Pancreas (tissue), 10 donors: ENCODE measurements around the gene CKAP4. TPM values are rescaled to one million over a fixed set of nuclear protein-coding genes. Genes with fewer than 3 reads are reported as not detected.
A peak's percentile ranks its signal among the peaks of the same experiment; 100 is the strongest.

Source experiments
- ATAC-seq, 4 donors: fragments of 200-7000 bp; cut with Tn5 transposase; one replicate each; pipeline versions ENCODE4 v1.8.0 to v1.9.1; 2020; ENCODE audit warnings: mild to moderate bottlenecking in 4 of 4, moderate library complexity in 4 of 4
- DNase-seq, 6 donors: peaks; one replicate each; pipeline ENCODE4 v3.0.0-alpha.2; 2020
- FAIRE-seq: peaks from 2 replicates; lab custom pipeline; 2012; peaks lifted over from hg19 to GRCh38; lab: Jason Lieb, UNC
- H3K27ac ChIP-seq, 4 donors: fragments of 200-600 bp; sonication (generic); 1 replicate in 3 of 4; 2 replicates in 1 of 4; pipeline versions ENCODE4 v1.5.0 to v1.8.0; 2020
- H3K27me3 ChIP-seq, 4 donors: fragments of 200-600 bp; one replicate each; pipeline ENCODE4 v1.8.0; 2021
- H3K36me3 ChIP-seq, 3 donors: fragments of 200-600 bp; sonication (generic) in 1 of 3; one replicate each; pipeline versions ENCODE4 v1.5.0 to v1.8.0; 2020 to 2021
- H3K4me1 ChIP-seq, 3 donors: fragments of 200-600 bp; one replicate each; pipeline ENCODE4 v1.8.0; 2021
- H3K4me3 ChIP-seq, 4 donors: fragments of 200-600 bp; sonication (generic) in 2 of 4; one replicate each; pipeline versions ENCODE4 v1.5.0 to v1.8.0; 2020 to 2021
- H3K9me3 ChIP-seq, 4 donors: fragments of 200-600 bp; one replicate each; pipeline ENCODE4 v1.8.0; 2021
- CTCF ChIP-seq, 4 donors: fragments of 200-600 bp; sonication (generic) in 3 of 4; IDR thresholded peaks; one replicate each; pipeline versions ENCODE4 v1.5.0 to v1.8.0; 2021; ENCODE audit warnings: antibody characterized with exemption in 4 of 4
- WGBS, 2 donors: extraction: QIAGEN DNeasy Blood & Tissue Kit; methylation state at CpG; one replicate each; pipeline ENCODE4 v1.1.7; 2013; 5-methylcytosine and 5-hydroxymethylcytosine counted together
- intact Hi-C, 3 donors: fragments of 100-400 bp; cut with DNase I; formaldehyde crosslinking; loops; one replicate each; pipeline versions ENCODE4 v1.11.1 to v1.14.2; 2022
- polyA plus RNA-seq, 2 donors: library from polyadenylated mRNA; stranded (reverse); fragments of 200-250 nt; gene quantifications; one replicate each; pipeline ENCODE4 v1.2.3, GENCODE V29; 2013
- total RNA-seq, 6 donors: library from RNA; stranded (reverse); fragmentation: NEBNext Ultra II Directional in 4 of 6; extraction: Animal tissue kit (Norgen Biotek cat#: 25700) in 4 of 6; gene quantifications; one replicate each; pipeline versions ENCODE4 v1.2.1 to v1.2.4, GENCODE V29; 2021 to 2023
- donor health status: healthy with polysubstance abuse.
- donor health status: DM: no; HTN: no; CAD: no; lungs with moderate emphysema.
- donor health status: DM: no; HTN: no; CAD: no.
- donor health status: control.
- donor health status: control.
- donor health status: Bipolar disorder and iron deficiency.
- donor health status: DM: yes; HTN: yes; CAD: no.
- donor health status: DM: no; HTN: no; CAD: no.
- donor health status: DM: no; HTN: no; CAD: no.
- donor health status: DM: yes; HTN: yes; CAD: no.

CKAP4 gene
- total and polyA plus RNA-seq, 8 donors = 5.6 to 45.3 (median 24.6) TPM

GRCh38 chr12:106291342-106291741 is 43.5 kb upstream of the CKAP4 start:
- FAIRE-seq (no peak), DNase-seq (no peak)

GRCh38 chr12:106290666-106291065 is 42.8 kb upstream of the CKAP4 start:
- Histone ChIP-seq H3K27ac (no peak overlapping the region), H3K36me3 (no peaks in the 10 kb centered on the region), H3K9me3 (no peaks in the 10 kb centered on the region), H3K27me3 (no peaks in the 10 kb centered on the region), H3K4me3 (no peak overlapping the region), H3K4me1 (no peaks in the 10 kb centered on the region)
- DNase-seq (no peak), ATAC-seq (no peak), FAIRE-seq (no peak)
- 51 to 57% methylated on average over 2 of the region's 2 CpGs for WGBS, 2 donors
- TF ChIP-seq CTCF (IDR thresholded peaks at IDR 0.05) = no peak
- intact Hi-C loops = no loop called here

More at GRCh38 chr12:106291342-106291741, 43.5 kb upstream of the CKAP4 start:
- Histone ChIP-seq H3K4me1 (no peaks in the 10 kb centered on the region), H3K9me3 (no peaks in the 10 kb centered on the region), H3K36me3 (no peaks in the 10 kb centered on the region), H3K27ac (no peak overlapping the region), H3K4me3 (no peak overlapping the region), H3K27me3 (no peaks in the 10 kb centered on the region)
- ATAC-seq = peak in 3 of 4 donors; percentile 33 to 78 (median 78)
- TF ChIP-seq CTCF (IDR thresholded peaks at IDR 0.05) = no peak
- intact Hi-C loops = no loop called here
- 62 to 63% methylated on average over 5 of the region's 5 CpGs for WGBS, 2 donors

GRCh38 chr12:106289196-106289681 is 41.4 kb upstream of the CKAP4 start:
- ATAC-seq (no peak), FAIRE-seq (no peak), DNase-seq (no peak)
- Histone ChIP-seq H3K4me1 (no peaks in the 10 kb centered on the region), H3K27me3 (no peaks in the 10 kb centered on the region), H3K9me3 (no peaks in the 10 kb centered on the region), H3K27ac (peak overlapping the region in 2 of 4 donors; percentile 26 to 52), H3K36me3 (no peaks in the 10 kb centered on the region), H3K4me3 (no peak overlapping the region)
- no peak for TF ChIP-seq CTCF (IDR thresholded peaks at IDR 0.05)
- WGBS, 2 donors = 0 to 44% methylated on average over 1 of the region's 1 CpG
- intact Hi-C loops = no loop called here

- H3K4me3 ChIP-seq = no peak overlapping the region
- no peaks in the 10 kb centered on the region for H3K27me3 ChIP-seq
- ATAC-seq = peak in 3 of 4 donors; percentile 56 to 82 (median 82)
- no peaks in the 10 kb centered on the region for H3K4me1 ChIP-seq
- H3K9me3 ChIP-seq = no peaks in the 10 kb centered on the region
- intact Hi-C loops = no loop called here
- no peak for FAIRE-seq
- no peaks in the 10 kb centered on the region for H3K36me3 ChIP-seq
- H3K27ac ChIP-seq = peak overlapping the region in 2 of 4 donors; percentile 26 to 52
- 58 to 74% methylated on average over 9 of the region's 9 CpGs for WGBS, 2 donors
- DNase-seq = no peak
- no peak for TF ChIP-seq CTCF (IDR thresholded peaks at IDR 0.05)
These were observed 40.8 kb upstream of the CKAP4 start for GRCh38 chr12:106288494-106289195.

GRCh38 chr12:106288101-106288493 is 40.3 kb upstream of the CKAP4 start:
- H3K4me3 ChIP-seq = no peak overlapping the region
- no peak overlapping the region for H3K27ac ChIP-seq
- H3K9me3 ChIP-seq = no peaks in the 10 kb centered on the region
- WGBS, 2 donors = 88 to 91% methylated on average over 1 of the region's 1 CpG
- H3K27me3 ChIP-seq = no peaks in the 10 kb centered on the region
- no peak for TF ChIP-seq CTCF (IDR thresholded peaks at IDR 0.05)
- no peaks in the 10 kb centered on the region for H3K36me3 ChIP-seq
- ATAC-seq (no peak), DNase-seq (no peak), FAIRE-seq (no peak)
- intact Hi-C loops = no loop called here
- no peaks in the 10 kb centered on the region for H3K4me1 ChIP-seq
